ENCODE measurements around the gene FAM174B. TPM values are rescaled to one million over a fixed set of nuclear protein-coding genes. Genes with fewer than 3 reads are reported as not detected.

Gene FAM174B
- total RNA-seq, 1 donor from 2014 or later = 4.9 TPM

DNA sequence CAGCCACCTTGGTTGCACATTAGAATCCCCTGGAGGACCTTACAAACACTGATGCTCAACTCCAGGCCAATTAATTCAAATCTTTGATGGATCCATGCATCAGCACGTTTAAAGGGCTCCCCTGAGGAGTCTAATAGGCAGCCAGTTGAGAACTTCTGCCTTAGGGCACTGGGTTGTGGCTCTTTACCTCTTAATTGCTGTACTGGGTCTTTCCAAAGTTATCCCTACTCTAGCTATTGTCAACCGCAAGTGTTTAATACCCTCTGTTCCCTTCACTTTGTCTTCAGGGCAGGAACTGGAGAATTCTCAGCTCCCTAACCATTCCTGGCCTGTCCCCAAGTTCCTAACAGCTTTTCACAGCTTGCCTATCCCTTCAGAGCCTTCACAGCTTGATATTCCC is 15.0 kb upstream of the FAM174B start:
- H3K4me1 ChIP-seq = peaks cover 7% of the 10 kb centered on the region
- TF ChIP-seq POLR2AphosphoS5 (IDR thresholded peaks at IDR 0.05; ENCODE audit: insufficient read depth in 1 of 2, low read depth in 1 of 2) = no peak
- TF ChIP-seq POLR2A (IDR thresholded peaks at IDR 0.05) = no peak
- TF ChIP-seq, protein P1, sequence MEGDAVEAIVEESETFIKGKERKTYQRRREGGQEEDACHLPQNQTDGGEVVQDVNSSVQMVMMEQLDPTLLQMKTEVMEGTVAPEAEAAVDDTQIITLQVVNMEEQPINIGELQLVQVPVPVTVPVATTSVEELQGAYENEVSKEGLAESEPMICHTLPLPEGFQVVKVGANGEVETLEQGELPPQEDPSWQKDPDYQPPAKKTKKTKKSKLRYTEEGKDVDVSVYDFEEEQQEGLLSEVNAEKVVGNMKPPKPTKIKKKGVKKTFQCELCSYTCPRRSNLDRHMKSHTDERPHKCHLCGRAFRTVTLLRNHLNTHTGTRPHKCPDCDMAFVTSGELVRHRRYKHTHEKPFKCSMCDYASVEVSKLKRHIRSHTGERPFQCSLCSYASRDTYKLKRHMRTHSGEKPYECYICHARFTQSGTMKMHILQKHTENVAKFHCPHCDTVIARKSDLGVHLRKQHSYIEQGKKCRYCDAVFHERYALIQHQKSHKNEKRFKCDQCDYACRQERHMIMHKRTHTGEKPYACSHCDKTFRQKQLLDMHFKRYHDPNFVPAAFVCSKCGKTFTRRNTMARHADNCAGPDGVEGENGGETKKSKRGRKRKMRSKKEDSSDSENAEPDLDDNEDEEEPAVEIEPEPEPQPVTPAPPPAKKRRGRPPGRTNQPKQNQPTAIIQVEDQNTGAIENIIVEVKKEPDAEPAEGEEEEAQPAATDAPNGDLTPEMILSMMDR (IDR thresholded peaks at IDR 0.05) = no peak

DNA sequence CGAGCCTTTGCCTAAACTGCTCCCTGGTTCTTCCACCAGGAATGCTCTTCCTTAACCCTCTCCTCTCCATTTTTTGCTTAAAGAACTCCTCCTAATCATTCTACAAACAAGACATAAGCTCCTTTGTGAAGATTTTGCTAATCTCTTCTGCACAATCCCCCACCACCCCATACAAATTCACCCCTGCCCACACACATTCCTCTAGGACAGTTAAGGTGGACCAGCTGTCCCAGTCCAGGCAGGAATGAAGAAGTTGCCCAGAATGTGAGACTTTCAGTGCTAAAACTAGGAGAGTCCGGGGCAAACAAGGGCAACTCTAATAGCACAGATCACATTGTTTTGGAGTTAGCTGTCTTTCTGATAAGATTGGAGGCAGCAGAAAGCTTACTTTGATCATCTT is 13.9 kb upstream of the FAM174B start:
- Histone ChIP-seq H3K36me3 (no peaks in the 10 kb centered on the region), H3K27ac (no peak overlapping the region)
- intact Hi-C loops (cut with DNase I) = no loop called here

More for the DNA sequence above, 15.0 kb upstream of the FAM174B start:
- DNase-seq (ENCODE audit: extremely low spot score in 2 of 2) = peak in 1 of 2 donors; percentile 37
- H3K27ac ChIP-seq = no peak overlapping the region
- H3K4me3 ChIP-seq = no peak overlapping the region
- intact Hi-C loops (cut with DNase I) = no loop called here
- no peaks in the 10 kb centered on the region for H3K27me3 ChIP-seq
- no peaks in the 10 kb centered on the region for H3K36me3 ChIP-seq
- H3K9me3 ChIP-seq = no peaks in the 10 kb centered on the region

DNA sequence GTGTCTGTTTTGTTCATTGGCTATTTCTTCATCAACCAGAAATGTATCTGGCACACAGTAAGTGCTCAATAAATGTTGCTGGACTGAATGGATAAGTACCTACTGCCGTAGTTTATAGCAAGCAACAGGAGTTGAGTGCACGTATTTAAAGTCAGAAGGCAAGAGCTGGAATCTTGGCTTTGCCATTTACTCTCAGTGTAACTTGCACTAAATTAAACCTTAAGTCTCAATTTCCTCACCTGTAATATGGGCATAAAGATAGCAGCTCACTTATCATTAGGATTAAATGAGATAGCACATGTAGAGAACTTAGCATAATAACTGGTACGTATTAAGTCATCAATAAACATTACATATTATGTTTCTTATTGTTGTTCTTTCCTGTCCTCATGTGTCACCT is 13.0 kb upstream of the FAM174B start:
- Histone ChIP-seq H3K27ac (no peak overlapping the region), H3K9me3 (no peaks in the 10 kb centered on the region), H3K4me1 (peaks cover 10% of the 10 kb centered on the region), H3K27me3 (no peaks in the 10 kb centered on the region), H3K36me3 (no peaks in the 10 kb centered on the region), H3K4me3 (no peak overlapping the region)
- DNase-seq (ENCODE audit: extremely low spot score in 2 of 2) = no peak
- intact Hi-C loops (cut with DNase I) = no loop called here
- TF ChIP-seq, protein P1 (IDR thresholded peaks at IDR 0.05) = no peak
- no peak for TF ChIP-seq POLR2AphosphoS5 (IDR thresholded peaks at IDR 0.05; ENCODE audit: insufficient read depth in 1 of 2, low read depth in 1 of 2)
- no peak for TF ChIP-seq POLR2A (IDR thresholded peaks at IDR 0.05)

More for the DNA sequence above, 13.9 kb upstream of the FAM174B start:
- Histone ChIP-seq H3K4me3 (no peak overlapping the region), H3K27me3 (no peaks in the 10 kb centered on the region), H3K9me3 (no peaks in the 10 kb centered on the region), H3K4me1 (peaks cover 10% of the 10 kb centered on the region)
- no peak for TF ChIP-seq POLR2AphosphoS5 (IDR thresholded peaks at IDR 0.05; ENCODE audit: insufficient read depth in 1 of 2, low read depth in 1 of 2)
- TF ChIP-seq, protein P1 (IDR thresholded peaks at IDR 0.05) = no peak
- no peak for TF ChIP-seq POLR2A (IDR thresholded peaks at IDR 0.05)
- no peak for DNase-seq (ENCODE audit: extremely low spot score in 2 of 2)

DNA sequence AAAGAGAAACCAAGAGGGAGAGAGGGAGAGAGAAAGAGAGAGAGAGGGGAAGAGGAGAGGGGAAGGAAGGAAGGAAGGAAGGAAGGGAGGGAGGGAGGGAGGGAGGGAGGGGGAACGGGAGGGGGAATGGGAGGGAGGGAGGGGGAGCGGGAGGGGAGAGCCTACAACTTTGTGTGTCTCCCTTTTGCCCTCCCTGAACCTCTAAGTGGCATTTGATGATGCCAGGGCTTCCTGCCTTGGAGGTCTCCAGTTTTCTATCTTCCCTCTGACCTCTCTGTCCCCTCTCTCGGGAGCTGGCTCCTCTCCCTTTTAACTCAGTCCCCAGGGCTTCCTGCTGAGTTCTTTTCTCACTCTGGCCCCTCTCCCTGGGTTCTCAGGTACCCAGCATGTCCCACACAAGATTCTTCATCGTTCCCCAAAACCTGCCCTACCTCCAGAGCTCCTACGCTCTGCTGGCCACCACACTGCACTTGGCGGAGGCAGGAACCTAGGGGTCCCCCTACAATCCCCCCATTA is 12.5 kb upstream of the FAM174B start:
- TF ChIP-seq, protein P1 (IDR thresholded peaks at IDR 0.05) = no peak
- TF ChIP-seq POLR2A (IDR thresholded peaks at IDR 0.05) (no peak), POLR2AphosphoS5 (IDR thresholded peaks at IDR 0.05; ENCODE audit: insufficient read depth in 1 of 2, low read depth in 1 of 2) (no peak)
- DNase-seq (ENCODE audit: extremely low spot score in 2 of 2) = peak in 1 of 2 donors; percentile 54
- peaks cover 10% of the 10 kb centered on the region for H3K4me1 ChIP-seq
- no peaks in the 10 kb centered on the region for H3K9me3 ChIP-seq
- no peaks in the 10 kb centered on the region for H3K36me3 ChIP-seq
- H3K4me3 ChIP-seq = no peak overlapping the region
- peak overlapping the region; percentile 46 for H3K27ac ChIP-seq
- H3K27me3 ChIP-seq = no peaks in the 10 kb centered on the region
- intact Hi-C loops (cut with DNase I) = no loop called here

DNA sequence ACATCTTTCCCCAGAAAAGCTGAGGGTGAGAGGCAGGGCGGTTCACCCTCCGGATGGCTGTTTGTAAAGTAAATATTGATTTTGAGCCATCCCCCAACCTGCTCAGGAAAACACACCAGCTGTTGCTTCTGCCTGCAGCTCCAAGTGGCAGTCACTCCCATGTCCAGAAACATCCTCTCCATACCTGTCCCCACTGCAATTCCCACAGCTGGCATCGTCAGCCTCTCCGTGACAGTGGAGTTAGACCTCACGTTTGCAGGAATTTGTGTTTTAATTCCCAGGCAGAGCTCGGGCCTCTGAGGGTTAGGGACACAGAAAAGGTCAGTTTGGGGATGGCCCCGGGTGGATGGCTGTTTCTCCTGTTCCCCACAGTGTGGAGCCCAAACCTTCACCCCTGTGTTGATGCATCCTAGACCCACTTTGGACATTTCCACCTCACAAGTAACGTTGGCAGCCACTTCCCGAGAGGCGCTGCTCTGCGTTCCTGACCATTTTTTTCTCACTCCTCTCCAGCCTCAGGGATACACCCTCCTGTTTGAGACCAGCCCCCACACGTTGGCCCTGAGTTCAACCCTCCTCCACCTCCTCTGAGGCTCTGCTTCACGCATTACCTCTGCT is 11.8 kb upstream of the FAM174B start:
- DNase-seq (ENCODE audit: extremely low spot score in 2 of 2) = peak in 1 of 2 donors; percentile 84
- Histone ChIP-seq H3K27me3 (no peaks in the 10 kb centered on the region), H3K4me1 (peaks cover 10% of the 10 kb centered on the region), H3K9me3 (no peaks in the 10 kb centered on the region), H3K4me3 (no peak overlapping the region), H3K27ac (peak overlapping the region; percentile 46), H3K36me3 (no peaks in the 10 kb centered on the region)
- no peak for TF ChIP-seq POLR2AphosphoS5 (IDR thresholded peaks at IDR 0.05; ENCODE audit: insufficient read depth in 1 of 2, low read depth in 1 of 2)
- TF ChIP-seq POLR2A (IDR thresholded peaks at IDR 0.05) = no peak
- TF ChIP-seq, protein P1 (IDR thresholded peaks at IDR 0.05) = no peak
- intact Hi-C loops (cut with DNase I) = no loop called here
